OCI-LY7 (cell line): Measurements from ENCODE around the gene ATP8B3. TPM values are rescaled to one million over a fixed set of nuclear protein-coding genes. Genes with fewer than 3 reads are reported as not detected.

Experiments
- BruUV-seq: library from RNA; stranded (reverse); fragments of 400-500 nt; replicated peaks from 2 replicates; lab custom pipeline; 2021; lab: Mats Ljungman, UMichigan
- CTCF ChIA-PET: fragments of 300-600 bp; sonication (Branson Sonifier 250); formaldehyde crosslinking; loops from one replicate; lab custom pipeline; 2022; ENCODE audit warnings: antibody characterized with exemption; ENCODE audit not compliant: unreplicated experiment; lab: Charles Lee
- POLR2A ChIA-PET: fragments of 300-600 bp; sonication (Branson Sonifier 250); formaldehyde crosslinking; loops from one replicate; lab custom pipeline; 2022; ENCODE audit warnings: antibody characterized with exemption; lab: Charles Lee
- DNase-seq: peaks from one replicate; pipeline ENCODE4 v3.0.0-alpha.2; 2015; ENCODE audit warnings: low spot score
- H2AFZ ChIP-seq: fragments of 200-600 bp; sonication (generic), shearing (Covaris generic); 2 replicates; pipeline ENCODE4 v1.6.1; 2014; ENCODE audit warnings: mild to moderate bottlenecking, antibody characterized with exemption, low read length, moderate library complexity
- H3K27ac ChIP-seq: fragments of 200-600 bp; sonication (generic); 2 replicates; pipeline ENCODE4 v1.5.1; 2014; ENCODE audit warnings: mixed run types, low read depth, mild to moderate bottlenecking, moderate library complexity, low read length, inconsistent platforms; ENCODE audit not compliant: poor library complexity, severe bottlenecking
- H3K36me3 ChIP-seq: fragments of 200-600 bp; sonication (generic); 2 replicates; pipeline ENCODE4 v1.6.1; 2014; ENCODE audit warnings: mild to moderate bottlenecking, antibody characterized with exemption, low read length, moderate library complexity, mixed read lengths; ENCODE audit not compliant: insufficient read depth
- H3K4me1 ChIP-seq: fragments of 200-600 bp; sonication (generic); 2 replicates; pipeline ENCODE4 v1.5.1; 2014; ENCODE audit warnings: mild to moderate bottlenecking, low read length; ENCODE audit not compliant: insufficient read depth, poor library complexity, severe bottlenecking
- H3K4me2 ChIP-seq: fragments of 200-600 bp; sonication (generic); 2 replicates; pipeline ENCODE4 v1.6.1; 2014; ENCODE audit warnings: mild to moderate bottlenecking, low read length
- H3K4me3 ChIP-seq: fragments of 200-600 bp; sonication (generic); 2 replicates; pipeline ENCODE4 v1.5.1; 2014; ENCODE audit warnings: mild to moderate bottlenecking, low read depth, low read length; ENCODE audit not compliant: poor library complexity, severe bottlenecking
- H3K79me2 ChIP-seq: fragments of 200-600 bp; sonication (generic); 2 replicates; pipeline ENCODE4 v1.6.1; 2016; ENCODE audit warnings: low read depth, mild to moderate bottlenecking, low read length, moderate library complexity, mixed read lengths; ENCODE audit not compliant: insufficient read depth
- H3K9me2 ChIP-seq: fragments of 200-600 bp; sonication (generic); 2 replicates; pipeline ENCODE4 v1.6.1; 2016; ENCODE audit warnings: mild to moderate bottlenecking, low read length, mixed read lengths; ENCODE audit not compliant: insufficient read depth
- H3K9me3 ChIP-seq: fragments of 200-600 bp; sonication (generic); 2 replicates; pipeline ENCODE4 v1.6.1; 2014; ENCODE audit warnings: mild to moderate bottlenecking, mixed run types, low read length, mixed read lengths
- H4K20me1 ChIP-seq: fragments of 200-600 bp; sonication (generic); 2 replicates; pipeline ENCODE4 v1.6.1; 2014; ENCODE audit warnings: mild to moderate bottlenecking, antibody characterized with exemption, low read length, moderate library complexity, mixed read lengths; ENCODE audit not compliant: insufficient read depth
- CTCF ChIP-seq: fragments of 200-600 bp; sonication (generic); conservative IDR thresholded peaks from 2 replicates; pipeline ENCODE4 v1.5.1; 2014; ENCODE audit warnings: mild to moderate bottlenecking, antibody characterized with exemption, low read length, moderate library complexity, mixed read lengths
- EZH2phosphoT487 ChIP-seq: fragments of 200-600 bp; sonication (generic); IDR thresholded peaks from 2 replicates; pipeline ENCODE4 v1.6.1; 2018; ENCODE audit warnings: low read depth, borderline replicate concordance, mild to moderate bottlenecking, mixed run types, antibody characterized with exemption, low read length, moderate library complexity, mixed read lengths
- intact Hi-C: fragments of 100-400 bp; cut with micrococcal nuclease; formaldehyde crosslinking; loops from one replicate; pipeline ENCODE4 v1.10.0; 2022; ENCODE audit not compliant: unreplicated experiment
- total RNA-seq, 2 experiments: library from RNA; depleted of rRNA in 1 of 2; stranded (reverse); fragments of >200 nt in 1 of 2; shearing (Covaris generic) in 1 of 2; gene quantifications; 2 replicates each; pipeline ENCODE4 v1.2.3, GENCODE V29; 2014 to 2022

The ATP8B3 gene
- total RNA-seq, 2 experiments from 2014 or later, result 5.9 to 19.3 TPM

- BruUV-seq, result no TSS peak
- no peak for TF ChIP-seq CTCF
- TF ChIP-seq EZH2phosphoT487, result no peak
- Histone ChIP-seq H3K4me3 (no peak overlapping the region), H3K79me2 (peaks cover 77% of the 10 kb centered on the region), H3K36me3 (peaks cover 10% of the 10 kb centered on the region), H3K9me2 (no peaks in the 10 kb centered on the region), H3K4me1 (peaks cover 73% of the 10 kb centered on the region), H4K20me1 (peaks cover 28% of the 10 kb centered on the region), H2AFZ (no peak overlapping the region), H3K27ac (peak overlapping the region; percentile 86), H3K4me2 (peak overlapping the region; percentile 98), H3K9me3 (no peaks in the 10 kb centered on the region)
- intact Hi-C loops, result no loop called here
- ChIA-PET CTCF (no interaction called here), POLR2A (no interaction called here)
- no peak for DNase-seq
These were observed 47.3 kb upstream of the ATP8B3 start for GRCh38 chr19:1859331-1859781.

GRCh38 chr19:1858412-1859081 is 46.5 kb upstream of the ATP8B3 start:
- peak overlapping the region; percentile 86 for H3K27ac ChIP-seq
- H3K9me3 ChIP-seq, result no peaks in the 10 kb centered on the region
- peaks cover 82% of the 10 kb centered on the region for H3K79me2 ChIP-seq
- peaks cover 15% of the 10 kb centered on the region for H3K36me3 ChIP-seq
- no peak for TF ChIP-seq EZH2phosphoT487
- TF ChIP-seq CTCF, result no peak
- peaks cover 28% of the 10 kb centered on the region for H4K20me1 ChIP-seq
- intact Hi-C loops, result no loop called here
- CTCF ChIA-PET, result no interaction called here
- no TSS peak for BruUV-seq
- peak overlapping the region; percentile 2 for H3K4me3 ChIP-seq
- H3K4me2 ChIP-seq, result peak overlapping the region; percentile 98
- no peaks in the 10 kb centered on the region for H3K9me2 ChIP-seq
- POLR2A ChIA-PET, result interaction anchor here (0.6 to 1.2 kb wide), 3 partner anchors 16 to 72 kb away, joined by 3 to 4 read pairs (median 3); no protein-coding TSS in a partner anchor
- peaks cover 81% of the 10 kb centered on the region for H3K4me1 ChIP-seq
- H2AFZ ChIP-seq, result no peak overlapping the region
- DNase-seq, result no peak
